ENCODE data around the gene PLRG1.
A peak's percentile ranks its signal among the peaks of the same experiment; 100 is the strongest.

The PLRG1 gene

DNA sequence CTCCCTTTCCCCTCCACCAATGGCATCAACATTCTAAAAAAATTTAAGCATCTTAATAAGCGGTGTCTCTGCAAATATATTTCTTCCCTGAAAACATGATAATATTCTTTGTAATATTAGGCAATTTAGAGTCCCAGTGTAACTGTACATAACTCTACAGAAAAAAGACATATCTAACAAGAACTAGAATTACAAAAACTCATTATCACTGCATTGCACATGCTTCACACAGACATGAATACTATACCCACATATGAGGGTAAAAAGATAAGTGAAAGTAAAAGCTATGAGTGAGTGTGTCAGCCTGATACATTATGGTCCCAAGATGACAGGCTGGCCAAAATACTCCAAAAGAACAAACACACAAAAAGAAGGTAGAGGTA, 10.2 kb upstream of the PLRG1 start:
- no peaks in the 10 kb centered on the region for H3K9me2 ChIP-seq (replicated peaks; ENCODE audit: low read depth, low read length)
- no peak overlapping the region for H3K4me3 ChIP-seq (ENCODE audit: low read length, poor library complexity, severe bottlenecking)

DNA sequence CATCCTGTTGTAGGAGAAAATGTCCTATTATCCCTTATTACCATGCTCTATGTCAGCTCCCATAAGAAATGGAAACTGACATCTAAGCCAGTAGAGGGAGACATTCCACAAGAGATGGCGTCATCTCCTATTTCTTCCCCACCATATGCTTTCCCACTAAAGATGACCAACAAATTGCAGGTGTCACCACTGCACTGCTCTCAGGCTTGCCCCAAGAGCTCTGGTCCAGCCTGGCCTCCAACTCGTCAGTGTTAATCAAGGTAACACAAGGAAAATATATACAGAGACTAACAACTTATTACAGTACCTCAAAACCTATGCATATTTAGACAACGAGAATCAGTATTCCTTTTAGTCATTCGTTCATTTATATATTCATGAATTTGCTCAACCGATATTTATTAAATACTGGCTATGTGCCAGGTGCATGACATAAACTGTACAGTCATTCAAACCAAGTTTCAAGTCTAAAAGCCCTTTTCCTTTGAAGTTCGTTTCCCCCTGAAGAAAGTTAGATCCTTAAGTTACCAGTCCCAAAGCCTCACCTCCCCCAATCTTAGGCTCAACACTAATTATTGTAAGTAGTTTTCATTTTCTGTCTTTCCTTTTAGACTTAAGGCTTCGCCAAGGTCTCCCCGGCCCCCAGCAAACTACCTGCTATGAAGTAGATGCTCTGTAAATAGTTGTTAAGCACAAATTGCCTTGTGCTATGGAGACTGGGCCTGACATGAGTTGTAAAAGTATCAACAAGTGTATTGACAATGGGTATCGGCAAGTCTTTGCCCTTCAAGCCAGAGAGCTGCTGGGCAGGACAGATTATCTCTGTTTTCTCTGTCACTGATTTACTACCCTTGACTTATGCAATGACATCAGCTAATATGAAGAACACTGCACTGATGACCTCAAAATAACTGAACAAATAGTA, 9.6 kb upstream of the PLRG1 start:
- Histone ChIP-seq H3K4me3 (ENCODE audit: low read length, poor library complexity, severe bottlenecking) (no peak overlapping the region), H3F3A (ENCODE audit: low read depth) (no peaks in the 10 kb centered on the region), H3K4me2 (ENCODE audit: low read depth, low read length, poor library complexity, severe bottlenecking) (no peak overlapping the region), H4K20me1 (ENCODE audit: insufficient read depth, low read length, poor library complexity, severe bottlenecking) (no peaks in the 10 kb centered on the region), H3K9me2 (replicated peaks; ENCODE audit: low read depth, low read length) (no peaks in the 10 kb centered on the region), H3K36me3 (ENCODE audit: insufficient read depth, low read length) (no peaks in the 10 kb centered on the region), H3K9ac (ENCODE audit: low read depth, low read length, poor library complexity, severe bottlenecking) (no peak overlapping the region), H3K79me2 (ENCODE audit: insufficient read depth, low read length) (no peaks in the 10 kb centered on the region), H2AFZ (ENCODE audit: low read length) (no peak overlapping the region), H3K4me1 (ENCODE audit: insufficient read depth, low read length, poor library complexity, severe bottlenecking) (no peaks in the 10 kb centered on the region), H3K9me3 (ENCODE audit: insufficient read depth, low read depth, low read length) (no peaks in the 10 kb centered on the region), H3K27me3 (ENCODE audit: insufficient read depth, low read length, poor library complexity, severe bottlenecking) (no peaks in the 10 kb centered on the region)
- TF ChIP-seq EZH2phosphoT487 (IDR thresholded peaks at IDR 0.05; ENCODE audit: borderline replicate concordance) (no peak), CTCF (conservative IDR thresholded peaks at IDR 0.05; ENCODE audit: low read length) (peak; percentile 80)

More for the DNA sequence above, 10.2 kb upstream of the PLRG1 start:
- H2AFZ ChIP-seq (ENCODE audit: low read length): no peak overlapping the region
- no peaks in the 10 kb centered on the region for H3K9me3 ChIP-seq (ENCODE audit: insufficient read depth, low read depth, low read length)
- no peak overlapping the region for H3K9ac ChIP-seq (ENCODE audit: low read depth, low read length, poor library complexity, severe bottlenecking)
- no peaks in the 10 kb centered on the region for H3K27me3 ChIP-seq (ENCODE audit: insufficient read depth, low read length, poor library complexity, severe bottlenecking)
- no peaks in the 10 kb centered on the region for H4K20me1 ChIP-seq (ENCODE audit: insufficient read depth, low read length, poor library complexity, severe bottlenecking)
- no peaks in the 10 kb centered on the region for H3K79me2 ChIP-seq (ENCODE audit: insufficient read depth, low read length)
- H3K36me3 ChIP-seq (ENCODE audit: insufficient read depth, low read length): no peaks in the 10 kb centered on the region
- TF ChIP-seq EZH2phosphoT487 (IDR thresholded peaks at IDR 0.05; ENCODE audit: borderline replicate concordance) (no peak), CTCF (conservative IDR thresholded peaks at IDR 0.05; ENCODE audit: low read length) (no peak)
- no peak overlapping the region for H3K4me2 ChIP-seq (ENCODE audit: low read depth, low read length, poor library complexity, severe bottlenecking)
- no peaks in the 10 kb centered on the region for H3F3A ChIP-seq (ENCODE audit: low read depth)
- no peaks in the 10 kb centered on the region for H3K4me1 ChIP-seq (ENCODE audit: insufficient read depth, low read length, poor library complexity, severe bottlenecking)

DNA sequence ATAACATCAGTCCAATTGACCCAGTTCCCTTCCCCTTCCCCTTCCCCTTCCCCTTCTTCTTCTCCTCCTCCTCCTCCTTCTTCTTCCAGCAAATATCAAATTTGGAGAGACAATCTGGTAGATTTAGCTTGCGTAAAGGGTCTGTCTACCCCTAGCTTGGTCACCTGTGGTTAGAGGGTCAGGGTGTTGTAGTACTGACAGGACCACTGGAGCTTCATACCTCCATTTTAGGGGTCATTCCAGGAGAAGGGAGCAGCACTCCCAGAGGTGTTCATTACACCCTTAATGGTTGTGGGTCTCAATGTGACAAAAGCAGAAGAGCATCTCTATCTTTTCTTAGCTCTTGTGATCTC, 8.9 kb upstream of the PLRG1 start:
- TF ChIP-seq CTCF (conservative IDR thresholded peaks at IDR 0.05; ENCODE audit: low read length): no peak
- H3K4me1 ChIP-seq (ENCODE audit: insufficient read depth, low read length, poor library complexity, severe bottlenecking): no peaks in the 10 kb centered on the region
- no peaks in the 10 kb centered on the region for H3K27me3 ChIP-seq (ENCODE audit: insufficient read depth, low read length, poor library complexity, severe bottlenecking)
- H3K79me2 ChIP-seq (ENCODE audit: insufficient read depth, low read length): no peaks in the 10 kb centered on the region
- no peaks in the 10 kb centered on the region for H4K20me1 ChIP-seq (ENCODE audit: insufficient read depth, low read length, poor library complexity, severe bottlenecking)
- H3K9ac ChIP-seq (ENCODE audit: low read depth, low read length, poor library complexity, severe bottlenecking): no peak overlapping the region
- no peak overlapping the region for H3K4me3 ChIP-seq (ENCODE audit: low read length, poor library complexity, severe bottlenecking)
- H3F3A ChIP-seq (ENCODE audit: low read depth): no peaks in the 10 kb centered on the region
- H3K9me2 ChIP-seq (replicated peaks; ENCODE audit: low read depth, low read length): no peaks in the 10 kb centered on the region
- H3K9me3 ChIP-seq (ENCODE audit: insufficient read depth, low read depth, low read length): no peaks in the 10 kb centered on the region
- H2AFZ ChIP-seq (ENCODE audit: low read length): no peak overlapping the region
- H3K4me2 ChIP-seq (ENCODE audit: low read depth, low read length, poor library complexity, severe bottlenecking): no peak overlapping the region
- H3K36me3 ChIP-seq (ENCODE audit: insufficient read depth, low read length): no peaks in the 10 kb centered on the region
